HEK293 (cell line): ENCODE measurements around the gene PPHLN1.
A peak's percentile ranks its signal among the peaks of the same experiment; 100 is the strongest.

ENCODE experiments used
- CTCF ChIA-PET: fragments of 350-600 bp; formaldehyde crosslinking; extraction: SDS; loops from one replicate; lab custom pipeline; 2021; ENCODE audit warnings: antibody characterized with exemption; lab: Yijun Ruan, JAX
- POLR2A ChIA-PET: fragments of 300-600 bp; formaldehyde crosslinking; extraction: SDS; loops from one replicate; lab custom pipeline; 2020; ENCODE audit warnings: antibody characterized with exemption, inconsistent platforms; lab: Yijun Ruan, JAX
- H3K27ac ChIP-seq: fragments of 200-500 bp; sonication (Bioruptor generic); 2 replicates; pipeline ENCODE4 v1.5.1; 2014; ENCODE audit warnings: low read depth, low read length, control low read depth, inconsistent platforms; ENCODE audit errors: extremely low read depth
- H3K36me3 ChIP-seq, 2 experiments: fragments of 200-500 bp in 1 of 2; sonication (Bioruptor generic) in 1 of 2; 1 replicate in 1 of 2; 2 replicates in 1 of 2; pipeline ENCODE4 v1.5.1; 2014 to 2017; ENCODE audit warnings: inconsistent platforms in 2 of 2, low read length in 2 of 2; ENCODE audit not compliant: control insufficient read depth in 2 of 2, insufficient read depth in 1 of 2
- H3K4me1 ChIP-seq: fragments of 200-500 bp; sonication (Bioruptor generic); 2 replicates; pipeline ENCODE4 v1.5.1; 2014; ENCODE audit warnings: mild to moderate bottlenecking, low read length, inconsistent platforms; ENCODE audit not compliant: control insufficient read depth, insufficient read depth
- H3K4me3 ChIP-seq: 2 replicates; pipeline ENCODE4 v1.5.1; 2011; ENCODE audit warnings: low read depth, mild to moderate bottlenecking, control low read depth, low read length, moderate library complexity
- H3K9me3 ChIP-seq: fragments of 200-500 bp; sonication (Bioruptor generic); 2 replicates; pipeline ENCODE4 v1.5.1; 2014; ENCODE audit warnings: low read depth, low read length, inconsistent platforms; ENCODE audit not compliant: control insufficient read depth, insufficient read depth
- CTCF ChIP-seq: fragments of 450-650 bp; formaldehyde crosslinking; IDR thresholded peaks from 2 replicates; pipeline ENCODE4 v1.5.1; 2016; ENCODE audit warnings: missing biosample characterization, missing genetic modification characterization
- GLI4 ChIP-seq: fragments of 450-650 bp; formaldehyde crosslinking; IDR thresholded peaks from 2 replicates; pipeline ENCODE4 v1.5.1; 2016; ENCODE audit warnings: missing biosample characterization, missing genetic modification characterization
- PRDM10 ChIP-seq: fragments of 450-650 bp; formaldehyde crosslinking; IDR thresholded peaks from 2 replicates; pipeline ENCODE4 v1.5.1; 2016; ENCODE audit warnings: missing biosample characterization, missing genetic modification characterization
- PRDM6 ChIP-seq: fragments of 450-650 bp; formaldehyde crosslinking; IDR thresholded peaks from 2 replicates; pipeline ENCODE4 v1.5.1; 2017; ENCODE audit warnings: missing biosample characterization, missing genetic modification characterization
- REPIN1 ChIP-seq: fragments of 450-650 bp; formaldehyde crosslinking; IDR thresholded peaks from 2 replicates; pipeline ENCODE4 v1.5.1; 2017; ENCODE audit warnings: missing biosample characterization, missing genetic modification characterization, low read depth
- SETDB1 ChIP-seq: IDR thresholded peaks from one replicate; pipeline ENCODE4 v1.6.1; 2017; ENCODE audit warnings: mild to moderate bottlenecking, low read length, moderate library complexity, mixed read lengths; ENCODE audit not compliant: insufficient read length
- YY2 ChIP-seq: fragments of 450-650 bp; formaldehyde crosslinking; IDR thresholded peaks from 2 replicates; pipeline ENCODE4 v1.5.1; 2016; ENCODE audit warnings: missing biosample characterization, missing genetic modification characterization
- ZBTB11 ChIP-seq: fragments of 450-650 bp; formaldehyde crosslinking; conservative IDR thresholded peaks from 2 replicates; pipeline ENCODE4 v1.5.1; 2016; ENCODE audit warnings: low read depth, missing biosample characterization, missing genetic modification characterization
- ZEB2 ChIP-seq: fragments of 450-650 bp; formaldehyde crosslinking; IDR thresholded peaks from 2 replicates; pipeline ENCODE4 v1.5.1; 2016; ENCODE audit warnings: missing biosample characterization, missing genetic modification characterization
- ZFP41 ChIP-seq: fragments of 450-650 bp; formaldehyde crosslinking; IDR thresholded peaks from 2 replicates; pipeline ENCODE4 v1.5.1; 2016; ENCODE audit warnings: missing biosample characterization, missing genetic modification characterization, borderline replicate concordance
- ZNF10 ChIP-seq: fragments of 450-650 bp; formaldehyde crosslinking; IDR thresholded peaks from 2 replicates; pipeline ENCODE4 v1.5.1; 2017; ENCODE audit warnings: missing biosample characterization, missing genetic modification characterization
- ZNF157 ChIP-seq: fragments of 450-650 bp; formaldehyde crosslinking; IDR thresholded peaks from 2 replicates; pipeline ENCODE4 v1.5.1; 2016; ENCODE audit warnings: missing biosample characterization, missing genetic modification characterization
- ZNF23 ChIP-seq: fragments of 450-650 bp; formaldehyde crosslinking; IDR thresholded peaks from 2 replicates; pipeline ENCODE4 v1.5.1; 2016; ENCODE audit warnings: missing biosample characterization, missing genetic modification characterization, borderline replicate concordance
- ZNF26 ChIP-seq: fragments of 450-650 bp; formaldehyde crosslinking; IDR thresholded peaks from 2 replicates; pipeline ENCODE4 v1.5.1; 2016; ENCODE audit warnings: missing biosample characterization, missing genetic modification characterization
- ZNF302 ChIP-seq: fragments of 450-650 bp; formaldehyde crosslinking; IDR thresholded peaks from 2 replicates; pipeline ENCODE4 v1.5.1; 2016; ENCODE audit warnings: missing biosample characterization, missing genetic modification characterization, low read depth
- ZNF37A ChIP-seq: fragments of 450-650 bp; IDR thresholded peaks from 2 replicates; pipeline ENCODE4 v1.5.1; 2018; ENCODE audit warnings: missing biosample characterization, missing genetic modification characterization
- ZNF555 ChIP-seq: fragments of 450-650 bp; formaldehyde crosslinking; conservative IDR thresholded peaks from 2 replicates; pipeline ENCODE4 v1.5.1; 2017; ENCODE audit warnings: missing biosample characterization, mild to moderate bottlenecking, missing genetic modification characterization, inconsistent platforms
- ZNF561 ChIP-seq: fragments of 450-650 bp; IDR thresholded peaks from 2 replicates; pipeline ENCODE4 v1.5.1; 2018; ENCODE audit warnings: missing biosample characterization, missing genetic modification characterization, borderline replicate concordance
- ZNF626 ChIP-seq: fragments of 450-650 bp; sonication (Bioruptor Pico); formaldehyde crosslinking; IDR thresholded peaks from 2 replicates; pipeline ENCODE4 v1.5.1; 2018; ENCODE audit warnings: missing biosample characterization, missing genetic modification characterization, inconsistent platforms
- ZNF76 ChIP-seq: fragments of 450-650 bp; formaldehyde crosslinking; IDR thresholded peaks from 2 replicates; pipeline ENCODE4; 2016; ENCODE audit warnings: low read depth, missing biosample characterization, missing genetic modification characterization, borderline replicate concordance
- ZNF777 ChIP-seq: fragments of 450-650 bp; formaldehyde crosslinking; IDR thresholded peaks from 2 replicates; pipeline ENCODE4 v1.5.1; 2017; ENCODE audit warnings: missing biosample characterization, missing genetic modification characterization, borderline replicate concordance

The PPHLN1 gene

GRCh38 chr12:42442888-42443287, 116.9 kb downstream of the PPHLN1 start (continued):
- TF ChIP-seq PRDM10 (no peak), ZFP41 (no peak), ZNF157 (tag by site-specific recombination) (no peak), GLI4 (tag by site-specific recombination) (no peak), ZNF23 (tag by site-specific recombination) (no peak), ZNF26 (no peak), ZNF302 (no peak), ZNF10 (tag by site-specific recombination) (no peak), REPIN1 (tag by site-specific recombination) (no peak), ZNF561 (tag by site-specific recombination) (no peak)

GRCh38 chr12:42444192-42444943, 118.4 kb downstream of the PPHLN1 start:
- peaks cover 6% of the 10 kb centered on the region for H3K4me1 ChIP-seq
- TF ChIP-seq SETDB1 (peak; percentile 92), YY2 (tag by site-specific recombination) (no peak)
- TF ChIP-seq, all 188 proteins: peak for 1
- POLR2A ChIA-PET: no interaction called here
- peaks cover 0 to 34% of the 10 kb centered on the region in 2 experiments; a peak in 1 of 3 replicates for H3K36me3 ChIP-seq
- H3K27ac ChIP-seq: no peak overlapping the region
- no peak overlapping the region for H3K4me3 ChIP-seq
- CTCF ChIA-PET: no interaction called here
- no peaks in the 10 kb centered on the region for H3K9me3 ChIP-seq

GRCh38 chr12:42445891-42446290, 119.9 kb downstream of the PPHLN1 start:
- H3K36me3 ChIP-seq: peaks cover 0 to 33% of the 10 kb centered on the region in 2 experiments; a peak in 1 of 3 replicates
- H3K27ac ChIP-seq: no peak overlapping the region
- no peaks in the 10 kb centered on the region for H3K9me3 ChIP-seq
- H3K4me1 ChIP-seq: peaks cover 6% of the 10 kb centered on the region
- ChIA-PET POLR2A (no interaction called here), CTCF (interaction anchor here (0.6 kb wide), 1 partner anchor 23 kb away, joined by 3 read pairs; no protein-coding TSS in a partner anchor)
- H3K4me3 ChIP-seq: no peak overlapping the region
- no peak for TF ChIP-seq ZNF777 (tag by site-specific recombination)
- no peak for TF ChIP-seq ZNF626 (tag by site-specific recombination)
- TF ChIP-seq ZNF37A: no peak
- no peak for TF ChIP-seq ZEB2
- no peak for TF ChIP-seq ZNF76 (tag by site-specific recombination)
- no peak for TF ChIP-seq ZBTB11 (tag by site-specific recombination)
- no peak for TF ChIP-seq ZNF23 (tag by site-specific recombination)
- no peak for TF ChIP-seq ZNF555 (tag by site-specific recombination)
- no peak for TF ChIP-seq PRDM6 (tag by site-specific recombination)
- TF ChIP-seq CTCF: no peak
